ENCODE data around the gene CACNA1E.
"Not testable (repeated sequence)": the region's sequence is repeated elsewhere in the genome, so short reads cannot be mapped to it uniquely, and the experiment has no call there.

Gene CACNA1E

DNA sequence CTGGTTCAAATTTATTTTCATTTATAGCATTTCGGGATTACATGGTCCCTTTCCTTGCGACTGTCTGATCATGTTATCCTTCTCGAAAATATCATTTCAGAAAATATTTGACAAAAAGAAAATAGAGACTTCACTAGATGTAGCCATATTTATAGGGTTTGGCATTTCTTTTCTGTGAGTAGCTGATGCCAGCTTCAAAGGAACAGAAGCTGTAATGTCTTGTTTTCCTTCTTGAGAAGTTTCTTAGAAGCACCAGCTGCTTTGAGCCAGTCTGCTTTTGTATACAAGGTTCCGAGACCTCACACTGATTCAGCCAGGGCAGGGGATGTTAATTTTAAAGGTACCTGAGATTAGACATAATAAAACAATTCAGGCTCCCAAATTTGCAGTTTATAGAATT, 329.9 kb downstream of the CACNA1E start:
- no peak for DNase-seq (ENCODE audit: low spot score)

DNA sequence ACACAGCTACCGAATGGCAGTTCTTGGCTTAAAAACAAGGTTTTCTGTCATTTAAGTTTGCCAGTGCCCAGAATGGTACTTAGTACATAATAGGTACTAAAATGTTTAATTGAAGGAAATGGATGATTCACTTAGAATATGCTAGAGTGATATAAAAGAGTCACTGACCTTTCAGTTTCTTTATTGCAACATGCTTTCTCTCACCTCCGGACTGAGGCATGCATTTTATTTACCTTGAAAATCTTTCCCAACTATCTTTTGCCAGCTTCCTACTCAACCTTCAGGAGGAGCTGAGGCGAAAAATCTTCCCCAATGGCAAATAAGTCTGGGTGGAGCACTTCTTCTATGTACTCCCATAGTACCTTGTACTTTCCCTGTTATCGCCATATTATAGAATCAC, 333.3 kb downstream of the CACNA1E start:
- no peak for DNase-seq (ENCODE audit: low spot score)

DNA sequence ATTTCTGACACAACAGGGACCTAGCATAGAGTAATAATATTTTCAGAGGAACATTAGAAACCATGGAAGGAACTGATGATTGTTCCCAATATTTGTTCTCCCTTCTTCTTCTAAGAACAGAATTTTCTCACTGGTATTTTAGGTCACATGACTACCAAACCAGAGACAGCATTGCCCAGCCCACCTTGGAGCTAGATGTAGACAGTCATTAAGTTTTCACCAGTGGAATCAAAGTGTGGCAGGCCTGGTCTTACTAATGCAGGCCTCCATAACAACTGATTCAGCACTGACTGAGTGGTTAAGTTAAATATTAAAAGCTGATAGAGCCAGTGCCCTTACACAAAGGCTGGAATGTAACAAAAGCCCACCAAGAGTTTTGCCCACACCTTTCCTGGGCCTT, 333.8 kb downstream of the CACNA1E start:
- DNase-seq (ENCODE audit: low spot score) = no peak

DNA sequence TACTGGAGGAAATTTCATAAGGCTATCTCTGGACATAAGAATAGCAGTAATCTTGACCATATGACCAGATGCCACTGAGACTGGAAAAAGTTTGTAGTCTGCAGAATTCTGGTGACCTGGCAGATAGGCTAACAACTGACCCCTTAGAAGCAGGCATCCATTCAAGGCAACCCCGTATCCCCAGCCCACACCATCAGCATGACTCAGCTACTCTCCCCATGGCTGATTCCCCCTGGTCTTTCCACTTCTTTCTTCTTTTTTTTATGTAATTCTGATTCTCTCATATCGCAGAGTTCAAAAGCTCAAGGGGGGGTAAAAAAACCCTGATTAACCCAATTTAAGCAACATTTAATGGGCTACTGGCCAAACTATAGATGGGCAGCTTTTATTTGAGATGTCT, 335.1 kb downstream of the CACNA1E start:
- no peak for DNase-seq (ENCODE audit: low spot score)

DNA sequence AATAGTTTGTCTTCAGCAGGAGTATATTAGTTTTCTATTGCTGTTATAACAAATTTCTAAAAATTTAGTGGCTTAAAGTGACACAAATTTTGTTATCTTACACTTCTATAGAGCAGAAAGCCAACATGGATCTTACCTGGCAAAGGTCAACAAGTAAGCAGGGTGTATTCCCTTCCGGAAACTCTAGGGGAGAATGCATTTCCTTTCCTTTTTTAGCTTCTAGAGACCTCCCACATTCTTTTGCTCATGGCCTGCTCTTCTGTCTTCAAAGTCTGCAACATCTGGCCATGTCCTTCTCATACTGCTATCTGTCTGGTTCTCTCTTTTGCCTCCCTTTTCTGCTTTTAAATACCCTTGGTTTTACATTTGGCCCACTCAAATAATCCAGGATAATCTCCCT, 335.6 kb downstream of the CACNA1E start:
- no peak for DNase-seq (ENCODE audit: low spot score)

DNA sequence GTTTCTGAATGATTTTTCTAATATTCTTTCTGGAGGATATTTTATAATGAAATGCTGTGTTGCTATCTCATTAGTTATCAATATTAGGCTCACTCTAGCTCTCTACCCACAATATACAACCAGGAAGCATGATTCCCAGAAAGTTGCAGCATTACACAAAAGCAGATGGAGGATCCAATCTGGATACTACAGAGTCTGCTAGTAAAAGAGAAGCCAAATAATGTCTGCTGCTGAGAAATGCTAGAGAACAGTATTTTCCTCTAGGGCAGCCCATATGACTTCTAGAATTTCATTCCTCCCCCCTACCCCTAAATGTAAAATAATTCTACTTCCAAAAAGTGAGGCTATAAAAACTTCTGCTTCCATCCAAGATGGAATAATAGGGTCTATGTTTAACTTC, 338.4 kb downstream of the CACNA1E start:
- DNase-seq (ENCODE audit: low spot score) = no peak

DNA sequence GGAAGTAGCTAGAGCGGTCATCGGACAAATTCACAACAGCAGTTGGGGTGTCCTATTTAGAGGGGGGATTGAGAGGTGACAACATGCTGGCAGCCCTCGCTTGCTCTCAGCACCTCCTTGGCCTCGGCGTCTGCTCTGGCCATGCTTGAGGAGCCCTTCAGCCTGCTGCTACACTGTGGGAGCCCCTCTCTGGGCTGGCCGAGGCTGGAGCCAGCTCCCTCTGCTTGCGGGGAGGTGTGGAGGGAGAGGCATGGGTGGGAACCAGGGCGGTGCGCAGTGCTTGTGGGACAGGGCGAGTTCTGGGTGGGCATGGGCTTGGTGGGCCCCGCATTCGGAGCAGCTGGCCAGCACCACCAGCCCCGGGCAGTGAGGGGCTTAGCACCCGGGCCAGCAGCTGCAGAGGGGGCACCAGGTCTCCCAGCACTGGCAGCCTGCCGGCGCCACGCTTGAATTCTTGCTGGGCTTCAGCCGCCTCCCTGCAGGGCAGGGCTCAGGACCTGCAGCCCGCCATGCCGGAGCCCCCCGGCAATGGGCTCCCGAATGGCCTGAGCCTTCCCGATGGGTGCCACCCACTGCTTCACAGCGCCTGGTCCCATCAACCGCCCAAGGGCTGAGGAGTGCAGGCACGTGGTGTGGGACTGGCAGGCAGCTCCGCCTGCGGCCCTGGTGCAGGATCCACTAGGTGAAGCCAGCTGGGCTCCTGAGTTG, 349.0 kb downstream of the CACNA1E start:
- not testable (repeated sequence) for DNase-seq (ENCODE audit: low spot score)

DNA sequence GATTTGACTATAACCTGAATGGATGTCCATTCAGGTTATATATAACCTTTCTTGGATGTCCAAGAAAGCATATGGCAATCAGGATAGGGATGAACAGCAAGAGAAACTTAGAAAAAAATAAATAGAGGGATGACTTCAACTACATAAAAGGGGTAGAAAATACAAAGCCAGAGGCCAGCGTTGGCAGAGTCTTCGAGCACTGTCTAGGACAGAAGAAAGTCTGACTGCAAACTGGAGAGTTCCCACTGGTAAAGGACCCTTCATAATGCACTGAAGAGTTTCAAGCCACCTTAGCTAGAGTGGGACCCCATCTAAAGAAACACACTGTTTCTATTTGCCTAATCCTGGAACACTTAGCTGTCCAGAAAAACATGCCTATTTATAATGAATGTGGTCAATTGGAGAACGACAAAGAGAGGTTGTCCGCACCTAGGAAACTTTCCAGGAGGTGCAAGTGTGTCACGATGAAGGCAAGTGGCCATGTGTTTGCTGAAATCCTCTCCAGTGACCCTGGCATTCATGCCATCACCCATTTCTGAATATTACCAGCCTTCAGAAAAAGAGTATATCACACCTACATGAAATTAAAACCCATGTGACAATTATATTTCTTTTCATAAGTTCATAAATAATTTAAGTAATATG, 362.8 kb downstream of the CACNA1E start:
- no peak for DNase-seq (ENCODE audit: low spot score)

DNA sequence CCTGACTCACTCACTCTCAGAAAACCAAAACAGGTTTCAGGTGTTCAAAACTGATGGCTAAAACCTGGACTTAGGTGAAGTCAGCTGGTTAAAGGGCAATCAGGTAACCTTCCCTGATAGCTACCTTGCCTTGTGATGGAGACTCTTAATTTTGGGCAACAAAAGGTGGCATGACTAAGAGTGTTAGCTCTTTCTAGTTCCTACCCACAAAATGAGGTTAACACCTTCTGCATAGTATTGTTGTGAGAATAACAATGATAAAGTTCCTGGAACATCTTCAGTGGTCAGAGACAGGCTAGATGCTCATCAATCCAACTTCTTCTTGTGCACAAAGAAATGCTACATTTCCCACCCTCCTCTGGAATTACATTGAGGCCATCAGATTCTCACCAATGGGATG, 363.4 kb downstream of the CACNA1E start:
- DNase-seq (ENCODE audit: low spot score) = no peak

DNA sequence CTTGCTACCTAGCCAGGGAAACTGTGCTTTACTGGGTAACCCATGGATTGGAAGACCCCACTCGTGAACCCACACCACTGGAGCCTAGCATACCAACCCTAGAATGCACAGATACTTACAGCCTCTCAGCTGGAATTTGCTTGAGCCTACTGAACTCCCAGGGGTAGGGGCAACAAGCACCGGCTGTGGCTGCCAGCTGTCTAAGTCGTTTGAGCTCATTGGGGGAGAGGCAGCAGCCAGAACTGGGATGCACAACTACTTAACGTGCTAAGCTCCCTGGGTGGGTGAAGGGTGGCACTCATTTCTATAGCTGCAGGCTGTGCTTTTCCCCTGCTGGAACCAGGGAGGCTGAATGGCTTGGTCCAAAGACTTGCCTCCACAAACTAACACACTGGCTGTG, 365.8 kb downstream of the CACNA1E start:
- no peak for DNase-seq (ENCODE audit: low spot score)

DNA sequence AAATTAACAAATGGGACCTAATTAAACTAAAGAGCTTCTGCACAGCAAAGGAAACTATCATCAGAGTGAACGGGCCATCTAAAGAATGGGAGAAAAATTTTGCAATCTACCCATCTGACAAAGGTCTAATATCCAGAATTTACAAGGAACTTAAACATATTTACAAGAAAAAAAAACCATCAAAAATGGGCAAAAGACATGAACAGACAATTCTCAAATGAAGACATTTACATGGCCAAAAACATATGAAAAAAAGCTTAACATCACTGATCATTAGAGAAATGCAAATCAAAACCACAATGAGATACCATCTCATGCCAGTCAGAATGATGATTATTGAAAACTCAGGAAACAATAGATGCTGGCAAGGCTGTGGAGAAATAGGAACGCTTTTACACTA, 370.9 kb downstream of the CACNA1E start:
- not testable (repeated sequence) for DNase-seq (ENCODE audit: low spot score)

DNA sequence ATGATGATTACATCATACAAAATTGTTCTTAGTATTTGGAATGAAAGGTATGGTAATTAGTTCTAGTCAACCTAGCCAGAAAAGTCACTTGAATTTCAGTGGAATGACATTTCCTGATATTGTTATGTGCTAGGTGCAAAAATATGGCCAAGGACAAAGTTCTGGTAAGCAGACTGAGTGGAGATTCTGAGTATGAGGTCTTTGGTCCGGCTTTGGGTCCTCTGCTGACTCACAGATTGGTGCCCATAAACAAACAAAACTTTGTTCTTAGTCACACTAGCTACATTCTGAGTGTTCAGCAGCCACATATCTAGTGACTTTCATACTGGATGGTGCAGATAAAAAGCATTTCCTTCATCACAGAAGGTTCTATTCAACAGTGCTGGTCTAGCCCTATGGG, 372.1 kb downstream of the CACNA1E start:
- DNase-seq (ENCODE audit: low spot score) = no peak
